ENCODE data around the gene HDAC4.

Gene HDAC4

DNA sequence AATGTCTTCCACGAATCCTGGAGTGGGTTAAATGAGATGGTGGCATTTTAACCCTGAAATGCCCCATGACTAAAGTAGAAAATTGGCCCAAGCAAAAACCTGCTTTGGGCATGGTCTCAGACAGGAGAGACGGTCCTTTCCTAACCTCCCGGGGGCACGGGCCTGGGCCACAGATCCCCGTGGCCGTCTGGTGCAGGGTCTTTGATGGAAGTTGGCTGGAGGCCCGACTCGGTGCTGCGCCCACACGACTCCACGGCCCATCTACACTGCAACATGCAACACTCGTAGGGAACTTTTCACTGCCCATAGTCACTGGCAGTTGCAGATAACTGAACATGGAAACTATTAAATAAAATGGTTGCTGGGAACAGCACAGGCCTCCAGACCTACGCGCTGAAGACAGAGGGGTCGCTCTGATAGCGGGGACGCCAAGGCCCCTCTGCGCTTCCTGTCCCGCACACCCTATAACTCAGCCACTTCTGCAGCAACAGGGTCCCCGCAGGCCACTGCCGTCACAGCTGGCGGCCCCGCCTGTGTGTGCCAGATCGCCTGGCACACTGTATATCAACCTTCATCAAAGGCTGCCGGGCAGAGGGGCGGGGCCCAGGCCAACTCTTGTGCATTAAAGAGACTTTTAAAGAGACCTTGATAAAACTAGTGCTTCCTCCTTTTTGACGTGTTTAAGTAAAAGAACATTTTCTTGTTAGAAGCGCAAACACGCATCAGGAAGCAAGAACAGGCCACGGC lies 338.8 kb downstream of the HDAC4 start:
- Histone ChIP-seq H3K9ac (ENCODE audit: low read depth in 1 of 2, low read length in 2 of 2) (no peak overlapping the region), H3K27me3 (ENCODE audit: control insufficient read depth in 2 of 2, insufficient read depth in 2 of 2, low read length in 2 of 2) (no peaks in the 10 kb centered on the region), H3K36me3 (ENCODE audit: control insufficient read depth in 2 of 2, insufficient read depth in 2 of 2, low read length in 2 of 2) (peaks cover 24 to 30% of the 10 kb centered on the region in 2 donors), H3K4me1 (ENCODE audit: control insufficient read depth in 2 of 2, insufficient read depth in 2 of 2, low read length in 2 of 2) (no peaks in the 10 kb centered on the region), H3K27ac (ENCODE audit: low read depth in 2 of 2, low read length in 2 of 2) (no peak overlapping the region), H3K9me3 (ENCODE audit: control insufficient read depth in 2 of 2, low read length in 2 of 2) (no peaks in the 10 kb centered on the region), H3K4me3 (ENCODE audit: low read length in 2 of 2) (no peak overlapping the region)

- Histone ChIP-seq H3K4me3 (ENCODE audit: low read length in 2 of 2) (no peak overlapping the region), H3K9me3 (ENCODE audit: control insufficient read depth in 2 of 2, low read length in 2 of 2) (no peaks in the 10 kb centered on the region), H3K36me3 (ENCODE audit: control insufficient read depth in 2 of 2, insufficient read depth in 2 of 2, low read length in 2 of 2) (peaks cover 18 to 26% of the 10 kb centered on the region in 2 donors), H3K27ac (ENCODE audit: low read depth in 2 of 2, low read length in 2 of 2) (no peak overlapping the region), H3K27me3 (ENCODE audit: control insufficient read depth in 2 of 2, insufficient read depth in 2 of 2, low read length in 2 of 2) (no peaks in the 10 kb centered on the region), H3K4me1 (ENCODE audit: control insufficient read depth in 2 of 2, insufficient read depth in 2 of 2, low read length in 2 of 2) (no peaks in the 10 kb centered on the region), H3K9ac (ENCODE audit: low read depth in 1 of 2, low read length in 2 of 2) (no peak overlapping the region)
These were observed 339.6 kb downstream of the HDAC4 start for GRCh38 chr2:239061121-239061666.

GRCh38 chr2:239060676-239061075 lies 340.1 kb downstream of the HDAC4 start:
- Histone ChIP-seq H3K4me3 (ENCODE audit: low read length in 2 of 2) (no peak overlapping the region), H3K9me3 (ENCODE audit: control insufficient read depth in 2 of 2, low read length in 2 of 2) (no peaks in the 10 kb centered on the region), H3K4me1 (ENCODE audit: control insufficient read depth in 2 of 2, insufficient read depth in 2 of 2, low read length in 2 of 2) (no peaks in the 10 kb centered on the region), H3K27ac (ENCODE audit: low read depth in 2 of 2, low read length in 2 of 2) (no peak overlapping the region), H3K36me3 (ENCODE audit: control insufficient read depth in 2 of 2, insufficient read depth in 2 of 2, low read length in 2 of 2) (peaks cover 13 to 21% of the 10 kb centered on the region in 2 donors), H3K27me3 (ENCODE audit: control insufficient read depth in 2 of 2, insufficient read depth in 2 of 2, low read length in 2 of 2) (no peaks in the 10 kb centered on the region), H3K9ac (ENCODE audit: low read depth in 1 of 2, low read length in 2 of 2) (no peak overlapping the region)

DNA sequence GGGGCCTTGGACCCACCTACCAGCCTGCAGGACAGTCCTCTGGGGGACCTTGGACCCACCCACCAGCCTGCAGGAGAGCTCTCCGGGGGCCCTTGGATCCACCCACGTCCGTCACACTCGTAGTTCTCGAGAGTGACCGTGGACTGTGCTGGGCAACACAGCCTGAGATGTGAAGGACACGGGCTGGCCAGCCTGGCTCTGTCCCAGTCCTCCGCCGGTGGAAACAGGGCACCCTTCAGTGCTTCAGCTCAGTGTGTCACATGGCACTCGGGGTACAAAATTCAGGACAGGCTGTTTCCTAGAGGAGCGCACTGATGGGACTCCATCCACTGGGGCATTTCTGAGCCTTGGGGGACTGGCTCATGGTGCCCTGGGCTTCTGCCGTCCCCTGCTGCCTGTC lies 341.0 kb downstream of the HDAC4 start:
- Histone ChIP-seq H3K9ac (ENCODE audit: low read depth in 1 of 2, low read length in 2 of 2) (no peak overlapping the region), H3K4me1 (ENCODE audit: control insufficient read depth in 2 of 2, insufficient read depth in 2 of 2, low read length in 2 of 2) (no peaks in the 10 kb centered on the region), H3K36me3 (ENCODE audit: control insufficient read depth in 2 of 2, insufficient read depth in 2 of 2, low read length in 2 of 2) (peaks cover 5 to 13% of the 10 kb centered on the region in 2 donors)

DNA sequence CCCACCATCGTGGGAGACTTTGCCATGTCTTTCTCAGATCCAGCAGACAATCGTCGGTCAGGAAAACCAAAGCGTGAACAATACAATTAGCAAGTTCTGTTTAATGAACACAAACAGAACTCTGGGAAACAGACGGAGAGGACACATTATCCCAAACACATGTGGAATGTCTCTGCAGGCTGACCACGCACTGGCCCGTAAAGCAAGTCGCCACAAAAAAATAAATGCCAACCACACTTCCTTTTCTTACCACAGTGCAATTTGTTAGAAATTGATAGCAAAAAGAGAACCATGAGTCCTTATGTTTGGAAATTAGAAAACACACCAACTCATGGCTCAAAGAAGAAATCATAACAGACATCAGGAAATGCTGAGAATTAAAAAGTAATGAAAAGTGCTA lies 342.1 kb downstream of the HDAC4 start:
- Histone ChIP-seq H3K27ac (ENCODE audit: low read depth in 2 of 2, low read length in 2 of 2) (no peak overlapping the region), H3K9me3 (ENCODE audit: control insufficient read depth in 2 of 2, low read length in 2 of 2) (no peaks in the 10 kb centered on the region), H3K4me3 (ENCODE audit: low read length in 2 of 2) (no peak overlapping the region), H3K27me3 (ENCODE audit: control insufficient read depth in 2 of 2, insufficient read depth in 2 of 2, low read length in 2 of 2) (no peaks in the 10 kb centered on the region), H3K4me1 (ENCODE audit: control insufficient read depth in 2 of 2, insufficient read depth in 2 of 2, low read length in 2 of 2) (no peaks in the 10 kb centered on the region), H3K36me3 (ENCODE audit: control insufficient read depth in 2 of 2, insufficient read depth in 2 of 2, low read length in 2 of 2) (peaks cover 12 to 13% of the 10 kb centered on the region in 2 donors), H3K9ac (ENCODE audit: low read depth in 1 of 2, low read length in 2 of 2) (no peak overlapping the region)

More for the DNA sequence above, 341.0 kb downstream of the HDAC4 start:
- H3K9me3 ChIP-seq (ENCODE audit: control insufficient read depth in 2 of 2, low read length in 2 of 2) = no peaks in the 10 kb centered on the region
- no peak overlapping the region for H3K4me3 ChIP-seq (ENCODE audit: low read length in 2 of 2)
- H3K27me3 ChIP-seq (ENCODE audit: control insufficient read depth in 2 of 2, insufficient read depth in 2 of 2, low read length in 2 of 2) = no peaks in the 10 kb centered on the region
- H3K27ac ChIP-seq (ENCODE audit: low read depth in 2 of 2, low read length in 2 of 2) = no peak overlapping the region

DNA sequence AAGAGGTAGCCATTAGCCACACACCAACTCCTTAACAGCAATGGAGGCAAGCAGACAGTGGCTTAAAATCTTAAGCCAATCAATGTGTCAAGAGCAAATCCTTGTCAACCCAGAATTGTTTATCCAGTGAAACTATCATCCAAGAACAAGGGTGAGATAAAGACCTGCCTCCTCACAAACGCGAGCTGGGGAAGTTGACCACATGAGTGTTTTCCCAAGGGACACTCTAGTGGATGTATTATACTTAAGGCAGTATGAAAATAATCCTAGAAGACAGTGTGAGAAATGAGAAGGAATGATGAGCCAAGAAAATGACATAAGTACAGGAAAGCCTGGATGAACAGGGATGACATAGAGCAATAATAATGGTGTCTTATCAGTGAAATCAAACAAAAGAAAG lies 343.3 kb downstream of the HDAC4 start:
- Histone ChIP-seq H3K4me1 (ENCODE audit: control insufficient read depth in 2 of 2, insufficient read depth in 2 of 2, low read length in 2 of 2) (no peaks in the 10 kb centered on the region), H3K9ac (ENCODE audit: low read depth in 1 of 2, low read length in 2 of 2) (no peak overlapping the region), H3K4me3 (ENCODE audit: low read length in 2 of 2) (no peak overlapping the region), H3K36me3 (ENCODE audit: control insufficient read depth in 2 of 2, insufficient read depth in 2 of 2, low read length in 2 of 2) (peaks cover 16 to 22% of the 10 kb centered on the region in 2 donors), H3K27me3 (ENCODE audit: control insufficient read depth in 2 of 2, insufficient read depth in 2 of 2, low read length in 2 of 2) (no peaks in the 10 kb centered on the region), H3K27ac (ENCODE audit: low read depth in 2 of 2, low read length in 2 of 2) (no peak overlapping the region), H3K9me3 (ENCODE audit: control insufficient read depth in 2 of 2, low read length in 2 of 2) (no peaks in the 10 kb centered on the region)

DNA sequence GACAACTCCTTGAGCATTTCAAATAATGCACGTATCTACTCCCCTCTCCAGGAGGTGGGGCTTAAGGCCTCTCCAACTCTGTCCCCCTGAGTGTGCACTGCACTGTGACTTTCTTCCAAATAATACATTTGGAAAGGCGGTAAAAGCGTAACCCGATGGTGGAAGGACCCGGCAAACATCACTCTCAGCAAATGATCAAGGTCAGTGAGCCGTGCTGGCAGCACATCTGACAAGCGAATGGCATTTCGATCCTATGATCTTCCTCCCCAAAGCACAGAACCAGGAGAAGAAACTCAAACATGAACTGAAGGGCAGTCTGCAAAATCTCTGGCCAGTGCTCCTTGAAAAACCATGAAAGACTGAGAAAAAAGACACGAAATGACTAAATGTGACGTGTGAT lies 344.2 kb downstream of the HDAC4 start:
- Histone ChIP-seq H3K4me1 (ENCODE audit: control insufficient read depth in 2 of 2, insufficient read depth in 2 of 2, low read length in 2 of 2) (no peaks in the 10 kb centered on the region), H3K9ac (ENCODE audit: low read depth in 1 of 2, low read length in 2 of 2) (no peak overlapping the region), H3K36me3 (ENCODE audit: control insufficient read depth in 2 of 2, insufficient read depth in 2 of 2, low read length in 2 of 2) (peaks cover 21 to 22% of the 10 kb centered on the region in 2 donors), H3K4me3 (ENCODE audit: low read length in 2 of 2) (no peak overlapping the region), H3K27me3 (ENCODE audit: control insufficient read depth in 2 of 2, insufficient read depth in 2 of 2, low read length in 2 of 2) (no peaks in the 10 kb centered on the region), H3K9me3 (ENCODE audit: control insufficient read depth in 2 of 2, low read length in 2 of 2) (no peaks in the 10 kb centered on the region), H3K27ac (ENCODE audit: low read depth in 2 of 2, low read length in 2 of 2) (no peak overlapping the region)

DNA sequence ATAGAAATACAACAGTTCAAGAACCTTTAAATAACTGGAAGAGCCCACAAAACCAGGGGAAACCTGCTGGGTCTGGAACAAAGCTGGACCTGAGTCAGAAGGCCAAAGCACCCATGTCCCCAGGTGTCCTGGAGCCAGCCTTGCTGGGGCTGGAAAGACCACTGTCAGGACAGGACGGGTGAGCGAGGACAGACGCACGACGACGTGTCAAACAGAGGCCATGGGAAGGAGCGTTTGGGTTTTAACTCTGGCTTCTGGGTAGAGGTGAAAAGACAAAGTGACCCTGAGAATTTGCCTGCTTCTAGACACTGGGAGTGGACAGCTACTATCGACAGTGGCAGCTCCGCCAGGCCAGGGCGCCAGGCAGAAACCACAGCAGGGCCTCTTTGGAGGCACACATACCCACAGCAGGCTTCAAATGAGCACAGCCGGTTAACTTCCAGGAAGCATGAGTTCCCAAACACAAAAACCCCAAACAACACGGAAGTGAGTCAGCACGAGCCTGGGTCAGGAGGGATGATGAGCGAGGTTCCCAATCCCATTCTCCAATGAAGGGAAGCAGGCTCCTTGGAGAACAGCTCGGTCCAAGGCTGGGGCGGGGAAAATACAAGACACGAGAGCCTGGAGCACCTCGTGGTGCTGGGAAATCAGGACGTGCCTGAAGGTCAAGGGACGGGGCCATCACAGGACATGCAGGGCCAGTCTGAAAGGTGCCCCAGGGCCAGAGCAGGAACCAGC lies 344.9 kb downstream of the HDAC4 start:
- peaks cover 15 to 18% of the 10 kb centered on the region in 2 donors for H3K36me3 ChIP-seq (ENCODE audit: control insufficient read depth in 2 of 2, insufficient read depth in 2 of 2, low read length in 2 of 2)
- no peaks in the 10 kb centered on the region for H3K9me3 ChIP-seq (ENCODE audit: control insufficient read depth in 2 of 2, low read length in 2 of 2)
- no peak overlapping the region for H3K9ac ChIP-seq (ENCODE audit: low read depth in 1 of 2, low read length in 2 of 2)
- H3K27ac ChIP-seq (ENCODE audit: low read depth in 2 of 2, low read length in 2 of 2) = no peak overlapping the region
- H3K27me3 ChIP-seq (ENCODE audit: control insufficient read depth in 2 of 2, insufficient read depth in 2 of 2, low read length in 2 of 2) = no peaks in the 10 kb centered on the region
- no peak overlapping the region for H3K4me3 ChIP-seq (ENCODE audit: low read length in 2 of 2)
- H3K4me1 ChIP-seq (ENCODE audit: control insufficient read depth in 2 of 2, insufficient read depth in 2 of 2, low read length in 2 of 2) = no peaks in the 10 kb centered on the region

DNA sequence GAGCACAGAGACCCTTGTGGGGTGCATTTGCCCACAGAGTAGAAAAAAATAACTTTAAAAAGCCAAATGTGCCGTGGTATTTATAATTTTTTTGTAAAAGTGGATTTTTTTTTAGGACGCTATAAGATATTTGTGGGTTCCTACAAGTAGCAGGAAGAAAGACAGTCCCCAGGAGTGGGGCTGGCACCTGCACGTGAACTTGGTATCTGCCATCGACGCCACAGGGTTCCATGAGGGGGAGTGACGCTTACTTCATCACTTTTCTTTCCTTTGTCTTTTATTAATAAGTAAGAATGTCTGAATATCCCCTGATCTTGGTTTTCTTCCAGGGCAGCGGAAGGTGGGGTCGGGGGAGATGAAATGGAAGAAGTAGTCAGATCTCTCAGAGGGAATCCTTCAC lies 345.9 kb downstream of the HDAC4 start:
- Histone ChIP-seq H3K27me3 (ENCODE audit: control insufficient read depth in 2 of 2, insufficient read depth in 2 of 2, low read length in 2 of 2) (no peaks in the 10 kb centered on the region), H3K9ac (ENCODE audit: low read depth in 1 of 2, low read length in 2 of 2) (no peak overlapping the region), H3K36me3 (ENCODE audit: control insufficient read depth in 2 of 2, insufficient read depth in 2 of 2, low read length in 2 of 2) (peaks cover 18 to 20% of the 10 kb centered on the region in 2 donors)

GRCh38 chr2:239053801-239054503 lies 346.9 kb downstream of the HDAC4 start:
- Histone ChIP-seq H3K4me1 (ENCODE audit: control insufficient read depth in 2 of 2, insufficient read depth in 2 of 2, low read length in 2 of 2) (no peaks in the 10 kb centered on the region), H3K27me3 (ENCODE audit: control insufficient read depth in 2 of 2, insufficient read depth in 2 of 2, low read length in 2 of 2) (no peaks in the 10 kb centered on the region), H3K9me3 (ENCODE audit: control insufficient read depth in 2 of 2, low read length in 2 of 2) (no peaks in the 10 kb centered on the region), H3K4me3 (ENCODE audit: low read length in 2 of 2) (no peak overlapping the region), H3K9ac (ENCODE audit: low read depth in 1 of 2, low read length in 2 of 2) (no peak overlapping the region), H3K36me3 (ENCODE audit: control insufficient read depth in 2 of 2, insufficient read depth in 2 of 2, low read length in 2 of 2) (peaks cover 18 to 20% of the 10 kb centered on the region in 2 donors), H3K27ac (ENCODE audit: low read depth in 2 of 2, low read length in 2 of 2) (no peak overlapping the region)

More for the DNA sequence above, 345.9 kb downstream of the HDAC4 start:
- Histone ChIP-seq H3K4me3 (ENCODE audit: low read length in 2 of 2) (no peak overlapping the region), H3K9me3 (ENCODE audit: control insufficient read depth in 2 of 2, low read length in 2 of 2) (no peaks in the 10 kb centered on the region), H3K4me1 (ENCODE audit: control insufficient read depth in 2 of 2, insufficient read depth in 2 of 2, low read length in 2 of 2) (no peaks in the 10 kb centered on the region), H3K27ac (ENCODE audit: low read depth in 2 of 2, low read length in 2 of 2) (no peak overlapping the region)
